ENCODE measurements around the gene SPEF1.
"Not testable (repeated sequence)": the region's sequence is repeated elsewhere in the genome, so short reads cannot be mapped to it uniquely, and the experiment has no call there.

Gene SPEF1, protein sequence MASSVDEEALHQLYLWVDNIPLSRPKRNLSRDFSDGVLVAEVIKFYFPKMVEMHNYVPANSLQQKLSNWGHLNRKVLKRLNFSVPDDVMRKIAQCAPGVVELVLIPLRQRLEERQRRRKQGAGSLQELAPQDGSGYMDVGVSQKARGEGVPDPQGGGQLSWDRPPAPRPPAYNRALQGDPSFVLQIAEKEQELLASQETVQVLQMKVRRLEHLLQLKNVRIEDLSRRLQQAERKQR

DNA sequence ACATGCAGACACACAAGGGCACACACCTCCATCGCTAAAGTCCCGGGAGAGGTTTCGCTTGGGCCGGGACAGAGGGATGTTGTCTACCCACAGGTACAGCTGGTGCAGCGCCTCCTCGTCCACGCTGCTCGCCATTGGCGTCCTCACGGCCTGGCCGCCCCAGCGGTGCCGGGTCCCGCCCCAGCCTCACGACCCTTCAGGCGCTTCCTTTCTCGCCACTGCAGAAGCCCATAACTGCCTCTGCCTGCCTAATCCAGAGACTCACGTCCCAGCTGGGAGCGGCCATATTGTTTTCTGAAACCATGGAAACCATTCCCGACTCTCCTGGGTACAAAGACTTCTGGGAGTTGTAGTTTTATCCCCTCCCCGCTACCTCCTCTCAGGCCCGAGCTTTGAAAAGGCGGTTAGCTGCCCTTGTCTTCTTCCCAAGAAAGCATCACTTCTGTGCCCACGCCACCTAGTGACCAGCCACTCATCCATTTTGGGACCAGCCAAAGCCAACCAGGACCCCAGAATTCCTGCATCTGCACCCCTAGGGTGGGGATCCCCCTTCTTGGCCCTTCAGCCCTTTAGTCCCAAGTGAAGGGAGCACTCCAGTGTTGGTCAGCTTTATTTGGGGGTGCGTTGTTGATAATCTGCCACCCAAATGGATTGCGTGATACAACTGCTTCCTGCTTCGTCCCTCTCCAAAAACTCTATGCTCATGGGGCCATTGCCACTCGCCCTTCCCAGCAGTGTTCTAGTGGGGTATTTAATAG lies at the start of gene SPEF1:
Gene SPEF1, minus strand, starts transcription at position 296 of the 758 bp plus-strand sequence. Its CDS starts 161 bp downstream, at position 135.
- intact Hi-C loops (cut with DNase I; ENCODE audit: low total_unique reads): loop anchor here (2.0 to 10.0 kb wide), 2 partner anchors 15 to 73 kb away; partner anchors contain the start of gene ADISSP
- peak; percentile 83 to 91 for DNase-seq
- no peaks in the 10 kb centered on the region for H3K9me3 ChIP-seq
- H3K4me1 ChIP-seq: peaks cover 6 to 68% (median 48%) of the 10 kb centered on the region in 4 donors
- peaks cover 0 to 7% (median 6%) of the 10 kb centered on the region in 3 donors for H3K36me3 ChIP-seq
- H3K27ac ChIP-seq: peak within 1 kb of the TSS; percentile 52 to 65
- TF ChIP-seq, protein P1, sequence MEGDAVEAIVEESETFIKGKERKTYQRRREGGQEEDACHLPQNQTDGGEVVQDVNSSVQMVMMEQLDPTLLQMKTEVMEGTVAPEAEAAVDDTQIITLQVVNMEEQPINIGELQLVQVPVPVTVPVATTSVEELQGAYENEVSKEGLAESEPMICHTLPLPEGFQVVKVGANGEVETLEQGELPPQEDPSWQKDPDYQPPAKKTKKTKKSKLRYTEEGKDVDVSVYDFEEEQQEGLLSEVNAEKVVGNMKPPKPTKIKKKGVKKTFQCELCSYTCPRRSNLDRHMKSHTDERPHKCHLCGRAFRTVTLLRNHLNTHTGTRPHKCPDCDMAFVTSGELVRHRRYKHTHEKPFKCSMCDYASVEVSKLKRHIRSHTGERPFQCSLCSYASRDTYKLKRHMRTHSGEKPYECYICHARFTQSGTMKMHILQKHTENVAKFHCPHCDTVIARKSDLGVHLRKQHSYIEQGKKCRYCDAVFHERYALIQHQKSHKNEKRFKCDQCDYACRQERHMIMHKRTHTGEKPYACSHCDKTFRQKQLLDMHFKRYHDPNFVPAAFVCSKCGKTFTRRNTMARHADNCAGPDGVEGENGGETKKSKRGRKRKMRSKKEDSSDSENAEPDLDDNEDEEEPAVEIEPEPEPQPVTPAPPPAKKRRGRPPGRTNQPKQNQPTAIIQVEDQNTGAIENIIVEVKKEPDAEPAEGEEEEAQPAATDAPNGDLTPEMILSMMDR (IDR thresholded peaks at IDR 0.05): peak; percentile 42 to 58
- H3K27me3 ChIP-seq: no peaks in the 10 kb centered on the region
- H3K4me3 ChIP-seq: peak within 1 kb of the TSS in 1 of 2 donors; percentile 39

DNA sequence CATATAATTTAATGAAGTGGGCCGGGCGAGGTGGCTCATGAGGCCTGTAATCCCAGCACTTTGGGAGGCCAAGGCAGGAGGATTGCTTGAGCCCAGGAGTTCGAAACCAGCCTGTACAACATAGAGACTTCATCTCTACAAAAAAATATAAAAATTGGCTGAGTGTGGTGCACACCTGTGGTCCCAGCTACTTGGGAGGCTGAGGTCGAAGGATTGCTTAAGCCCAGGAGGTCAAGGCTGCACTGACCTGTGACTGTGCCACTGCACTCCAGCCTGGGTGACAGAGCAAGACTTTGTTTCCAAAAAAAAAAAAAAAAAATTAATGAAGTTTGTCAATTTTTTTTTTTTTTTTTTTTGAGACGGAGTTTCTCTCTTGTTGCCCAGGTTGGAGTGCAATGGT lies 48.6 kb upstream of the SPEF1 start:
- H3K27ac ChIP-seq; H3K27me3 ChIP-seq; H3K4me3 ChIP-seq; H3K4me1 ChIP-seq; H3K9me3 ChIP-seq; DNase-seq; intact Hi-C loops (cut with DNase I; ENCODE audit: low total_unique reads): not testable (repeated sequence)
- peaks cover 5 to 28% (median 21%) of the 10 kb centered on the region in 3 donors for H3K36me3 ChIP-seq

DNA sequence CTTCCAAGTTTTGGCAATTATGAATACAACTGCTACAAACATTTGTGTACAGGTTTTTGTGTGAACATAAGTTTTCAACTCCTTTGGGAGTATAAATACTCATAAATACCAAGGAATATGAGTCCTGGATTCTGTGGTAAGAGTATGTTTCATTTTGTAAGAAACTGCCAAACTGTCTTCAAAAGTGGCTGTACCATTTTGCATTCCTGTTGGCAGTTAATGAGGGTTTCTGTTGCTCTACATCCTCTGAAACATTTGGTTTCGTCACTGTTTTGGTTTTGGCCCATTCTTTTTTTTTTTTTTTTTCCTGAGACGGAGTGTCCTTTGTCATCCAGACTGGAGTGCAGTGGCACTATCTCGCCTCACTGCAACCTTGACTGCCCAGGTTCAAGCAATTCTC lies 47.5 kb upstream of the SPEF1 start:
- TF ChIP-seq, protein P1 (IDR thresholded peaks at IDR 0.05): no peak
- Histone ChIP-seq H3K27me3 (no peaks in the 10 kb centered on the region), H3K4me3 (no peak overlapping the region), H3K9me3 (no peaks in the 10 kb centered on the region), H3K4me1 (no peaks in the 10 kb centered on the region), H3K27ac (no peak overlapping the region), H3K36me3 (peaks cover 13 to 39% (median 32%) of the 10 kb centered on the region in 3 donors)
- intact Hi-C loops (cut with DNase I; ENCODE audit: low total_unique reads): no loop called here
- no peak for DNase-seq

DNA sequence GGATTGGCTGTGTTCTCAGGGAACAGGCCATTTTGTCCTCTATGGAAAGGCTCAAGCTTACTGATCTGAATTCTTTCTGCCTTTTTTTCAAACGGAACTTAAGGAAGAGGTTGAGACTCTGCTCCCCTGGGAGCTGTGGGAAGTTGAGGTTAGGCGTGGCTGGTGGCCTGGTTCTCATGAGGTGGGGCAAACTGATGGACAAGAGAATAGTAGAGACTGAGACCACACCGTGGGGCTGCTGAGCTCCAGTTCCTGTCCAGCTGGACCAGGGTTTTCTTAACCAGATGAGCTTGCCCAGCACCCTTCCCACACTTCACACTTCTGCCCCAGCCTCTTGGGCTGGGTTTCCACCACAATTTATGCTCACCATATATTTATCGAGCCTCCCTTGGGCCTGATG lies 45.2 kb upstream of the SPEF1 start:
- H3K27ac ChIP-seq: no peak overlapping the region
- H3K27me3 ChIP-seq: no peaks in the 10 kb centered on the region
- no peak for DNase-seq
- peaks cover 0 to 3% (median 2%) of the 10 kb centered on the region in 4 donors for H3K4me1 ChIP-seq
- no peak overlapping the region for H3K4me3 ChIP-seq
- no peaks in the 10 kb centered on the region for H3K9me3 ChIP-seq
- TF ChIP-seq, protein P1 (IDR thresholded peaks at IDR 0.05): no peak
- intact Hi-C loops (cut with DNase I; ENCODE audit: low total_unique reads): no loop called here
- peaks cover 23 to 57% (median 44%) of the 10 kb centered on the region in 3 donors for H3K36me3 ChIP-seq

DNA sequence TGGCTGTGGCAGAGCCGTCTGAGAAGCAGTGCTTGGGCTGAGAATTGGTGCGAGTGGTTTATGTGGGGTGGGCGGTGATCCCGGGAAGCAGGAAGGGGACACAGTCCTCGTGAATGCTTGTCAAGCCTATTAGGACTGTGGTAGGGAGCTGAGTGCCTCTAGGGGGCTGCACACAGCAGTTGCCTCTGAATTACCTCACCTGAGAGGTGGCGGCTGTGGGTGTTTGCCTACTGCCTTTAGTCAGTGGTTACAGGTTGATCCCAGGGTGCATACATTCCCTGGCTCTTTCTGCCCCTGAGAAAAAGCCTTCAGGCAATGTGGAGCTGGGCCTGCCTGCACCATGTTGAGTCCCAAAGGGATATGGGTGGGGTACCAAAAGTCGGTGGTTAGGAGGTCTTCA lies 44.3 kb upstream of the SPEF1 start:
- no peaks in the 10 kb centered on the region for H3K27me3 ChIP-seq
- no peak for DNase-seq
- intact Hi-C loops (cut with DNase I; ENCODE audit: low total_unique reads): no loop called here
- TF ChIP-seq, protein P1 (IDR thresholded peaks at IDR 0.05): no peak
- no peak overlapping the region for H3K27ac ChIP-seq
- H3K4me3 ChIP-seq: no peak overlapping the region
- H3K36me3 ChIP-seq: peaks cover 23 to 57% (median 44%) of the 10 kb centered on the region in 3 donors
- peaks cover 0 to 9% (median 6%) of the 10 kb centered on the region in 4 donors for H3K4me1 ChIP-seq
- no peaks in the 10 kb centered on the region for H3K9me3 ChIP-seq

DNA sequence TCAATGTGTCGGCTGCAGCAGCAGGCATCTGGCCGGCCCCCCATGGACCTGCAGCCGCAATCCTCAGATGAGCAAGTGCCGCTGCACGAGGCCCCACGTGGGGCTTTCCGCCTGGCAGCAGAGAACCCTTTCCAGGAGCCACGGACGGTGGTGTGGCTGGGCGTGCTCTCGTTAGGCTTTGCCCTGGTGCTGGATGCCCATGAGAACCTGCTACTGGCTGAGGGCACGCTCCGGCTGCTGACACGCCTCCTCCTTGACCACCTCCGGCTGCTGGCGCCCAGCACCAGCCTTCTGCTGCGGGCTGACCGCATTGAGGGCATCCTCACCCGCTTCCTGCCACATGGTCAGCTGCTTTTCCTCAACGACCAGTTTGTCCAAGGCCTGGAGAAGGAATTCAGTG lies 42.6 kb upstream of the SPEF1 start:
- Histone ChIP-seq H3K36me3 (peaks cover 23 to 57% (median 44%) of the 10 kb centered on the region in 3 donors), H3K4me1 (peaks cover 0 to 17% (median 13%) of the 10 kb centered on the region in 4 donors), H3K27me3 (no peaks in the 10 kb centered on the region), H3K27ac (no peak overlapping the region), H3K9me3 (no peaks in the 10 kb centered on the region), H3K4me3 (no peak overlapping the region)
- TF ChIP-seq, protein P1 (IDR thresholded peaks at IDR 0.05): no peak
- DNase-seq: no peak
- intact Hi-C loops (cut with DNase I; ENCODE audit: low total_unique reads): loop anchor here (5.0 kb wide), 1 partner anchor 33 kb away; no protein-coding TSS in a partner anchor

Measured in tibial artery (tissue), 4 donors.